Brain microvascular endothelial cell (primary cell): ENCODE data around the gene FRMD8.

Experiments used
- DNase-seq: peaks from one replicate; pipeline ENCODE4 v3.0.0-alpha.2; 2020
- H3K27ac ChIP-seq: fragments of 250-450 bp; sonication (Bioruptor Pico); 2 replicates; pipeline ENCODE4 v1.5.1; 2020; ENCODE audit warnings: mild to moderate bottlenecking, moderate library complexity
- H3K27me3 ChIP-seq: fragments of 250-450 bp; sonication (Bioruptor Pico); replicated peaks from 2 replicates; pipeline ENCODE4 v1.5.1; 2020; ENCODE audit warnings: mild to moderate bottlenecking
- H3K36me3 ChIP-seq: fragments of 250-450 bp; sonication (Bioruptor Pico); replicated peaks from 2 replicates; pipeline ENCODE4 v1.5.1; 2020; ENCODE audit warnings: mild to moderate bottlenecking
- H3K4me3 ChIP-seq: 2 replicates; pipeline ENCODE4 v1.5.1; 2011; ENCODE audit warnings: low read depth, mild to moderate bottlenecking, control low read depth, low read length, moderate library complexity
- in situ Hi-C: cut with HindIII; loops from 2 replicates; pipeline ENCODE4 v1.10.0; 2017; ENCODE audit warnings: low sequenced_read_pairs, low pct_ligation_motif_present
- TF ChIP-seq, protein P1 (sequence below): IDR thresholded peaks from 2 replicates; pipeline ENCODE4 v1.5.1; 2011; ENCODE audit warnings: low read depth, mild to moderate bottlenecking, moderate library complexity, low read length, control low read depth, inconsistent platforms; ENCODE audit errors: missing control alignments

Gene FRMD8

DNA sequence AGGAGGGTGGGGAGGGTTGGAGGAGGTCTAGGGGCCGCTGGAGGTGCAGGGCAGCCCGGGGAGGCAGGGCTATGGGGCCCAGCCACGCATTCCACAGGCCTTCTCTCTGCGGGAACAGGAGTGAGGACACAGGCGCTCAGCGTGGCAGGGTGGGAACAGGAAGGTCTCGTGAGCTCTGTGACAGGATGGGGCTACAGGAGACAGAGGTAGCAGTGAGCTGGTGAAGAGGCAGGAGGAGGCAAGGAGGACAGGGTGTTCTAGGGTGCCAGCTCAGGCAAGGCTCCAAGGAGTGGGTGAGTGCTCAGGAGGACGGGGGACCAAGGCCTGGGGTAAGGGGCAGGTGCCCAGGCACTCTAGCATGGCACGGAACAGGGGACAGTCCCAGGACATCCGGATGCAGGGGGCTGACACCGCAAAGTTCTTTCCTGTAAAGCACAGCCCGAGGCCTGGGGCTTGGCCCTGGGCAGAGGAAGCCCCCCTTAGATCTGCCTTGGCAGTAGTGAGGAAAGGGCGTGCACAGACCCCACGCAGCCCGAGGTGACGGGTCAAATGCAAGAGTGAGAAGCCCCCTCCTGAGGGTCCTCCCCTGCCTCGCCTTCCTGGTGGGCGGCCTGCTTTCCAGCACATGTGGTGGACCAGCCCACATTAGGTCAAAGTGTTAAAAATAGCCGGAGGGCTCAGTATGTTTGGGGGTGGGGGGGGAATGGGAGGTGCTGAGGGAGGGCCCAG lies 31.4 kb downstream of the FRMD8 start:
- in situ Hi-C loops: no loop called here
- DNase-seq: no peak
- TF ChIP-seq, protein P1, sequence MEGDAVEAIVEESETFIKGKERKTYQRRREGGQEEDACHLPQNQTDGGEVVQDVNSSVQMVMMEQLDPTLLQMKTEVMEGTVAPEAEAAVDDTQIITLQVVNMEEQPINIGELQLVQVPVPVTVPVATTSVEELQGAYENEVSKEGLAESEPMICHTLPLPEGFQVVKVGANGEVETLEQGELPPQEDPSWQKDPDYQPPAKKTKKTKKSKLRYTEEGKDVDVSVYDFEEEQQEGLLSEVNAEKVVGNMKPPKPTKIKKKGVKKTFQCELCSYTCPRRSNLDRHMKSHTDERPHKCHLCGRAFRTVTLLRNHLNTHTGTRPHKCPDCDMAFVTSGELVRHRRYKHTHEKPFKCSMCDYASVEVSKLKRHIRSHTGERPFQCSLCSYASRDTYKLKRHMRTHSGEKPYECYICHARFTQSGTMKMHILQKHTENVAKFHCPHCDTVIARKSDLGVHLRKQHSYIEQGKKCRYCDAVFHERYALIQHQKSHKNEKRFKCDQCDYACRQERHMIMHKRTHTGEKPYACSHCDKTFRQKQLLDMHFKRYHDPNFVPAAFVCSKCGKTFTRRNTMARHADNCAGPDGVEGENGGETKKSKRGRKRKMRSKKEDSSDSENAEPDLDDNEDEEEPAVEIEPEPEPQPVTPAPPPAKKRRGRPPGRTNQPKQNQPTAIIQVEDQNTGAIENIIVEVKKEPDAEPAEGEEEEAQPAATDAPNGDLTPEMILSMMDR: no peak
- Histone ChIP-seq H3K36me3 (peaks cover 1% of the 10 kb centered on the region), H3K27me3 (no peaks in the 10 kb centered on the region), H3K4me3 (no peak overlapping the region), H3K27ac (peak overlapping the region; percentile 100)

DNA sequence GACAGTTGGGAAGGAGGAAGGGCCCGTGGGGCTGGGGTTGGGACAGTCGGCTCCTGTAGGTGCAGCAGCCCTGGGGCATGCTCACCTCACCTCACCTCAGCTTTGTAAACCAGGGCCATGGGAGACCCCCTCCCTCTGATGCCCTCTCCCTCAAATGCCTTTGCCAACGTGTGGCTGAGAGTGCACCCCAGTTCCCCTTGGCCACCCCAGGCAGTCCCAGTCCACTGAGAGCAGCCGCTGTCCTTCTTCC lies 31.9 kb downstream of the FRMD8 start:
- TF ChIP-seq, protein P1: no peak

DNA sequence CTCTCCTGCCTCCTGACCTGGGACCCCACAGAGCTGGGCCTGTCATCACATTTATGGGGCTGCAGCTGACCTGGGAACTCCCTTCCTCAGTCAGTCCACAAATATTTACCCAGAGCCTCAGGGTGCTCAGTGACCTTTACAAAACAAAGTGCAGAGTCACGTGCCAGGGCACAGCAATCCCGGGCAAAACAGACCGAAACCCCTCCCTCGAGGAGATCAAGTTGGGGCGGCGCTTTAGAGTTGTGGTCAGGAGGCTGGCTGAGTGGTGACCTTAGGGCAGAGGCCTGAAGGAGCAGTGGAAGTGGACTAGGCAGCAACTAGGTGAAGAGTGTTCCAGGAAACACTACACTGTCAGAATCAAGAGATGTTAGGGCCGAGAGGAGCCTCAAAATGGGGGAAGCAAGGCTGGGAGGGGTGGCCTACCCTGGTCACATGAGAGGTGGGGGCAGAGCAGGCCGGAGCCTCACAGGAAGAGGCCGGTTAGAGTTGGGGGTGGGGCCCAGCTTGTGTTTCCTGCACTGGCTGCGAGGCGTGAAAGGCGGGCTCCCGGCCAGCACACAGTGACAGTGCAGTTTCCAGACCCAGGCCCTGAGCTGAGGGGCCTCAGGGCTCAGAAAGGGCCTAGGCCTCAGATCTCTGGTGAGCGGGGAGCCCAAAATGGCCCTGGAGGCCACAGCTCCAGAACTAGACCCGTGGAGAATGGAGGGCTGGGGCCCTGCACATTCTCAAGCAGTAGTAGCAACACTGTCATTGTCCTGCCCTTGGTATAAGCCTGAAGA lies 32.4 kb downstream of the FRMD8 start:
- H3K27ac ChIP-seq: peak overlapping the region; percentile 100
- DNase-seq: peak; percentile 93
- in situ Hi-C loops: no loop called here
- H3K4me3 ChIP-seq: peak overlapping the region; percentile 17
- H3K27me3 ChIP-seq: no peaks in the 10 kb centered on the region
- peaks cover 11% of the 10 kb centered on the region for H3K36me3 ChIP-seq
- TF ChIP-seq, protein P1: no peak

More for the DNA sequence above, 31.9 kb downstream of the FRMD8 start:
- Histone ChIP-seq H3K27ac (peak overlapping the region; percentile 100), H3K4me3 (no peak overlapping the region), H3K36me3 (peaks cover 6% of the 10 kb centered on the region), H3K27me3 (no peaks in the 10 kb centered on the region)
- no peak for DNase-seq
- in situ Hi-C loops: no loop called here

DNA sequence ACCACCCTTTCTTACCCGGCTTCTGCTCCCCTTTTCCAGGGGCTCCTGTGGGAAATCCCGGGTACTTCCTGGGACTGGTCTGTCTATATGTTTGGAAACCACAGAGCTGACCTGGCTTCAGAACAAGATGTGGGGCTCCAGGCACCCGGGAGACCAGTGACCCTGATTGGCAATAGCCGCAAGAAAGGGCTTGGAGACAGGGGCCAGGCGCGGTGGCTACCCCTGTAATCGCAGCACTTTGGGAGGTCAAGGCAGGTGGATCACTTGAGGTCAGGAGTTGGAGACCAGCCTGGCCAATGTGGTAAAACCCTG lies 33.0 kb downstream of the FRMD8 start:
- in situ Hi-C loops: no loop called here
- no peaks in the 10 kb centered on the region for H3K27me3 ChIP-seq
- H3K4me3 ChIP-seq: peak overlapping the region; percentile 17
- TF ChIP-seq, protein P1: no peak
- peaks cover 17% of the 10 kb centered on the region for H3K36me3 ChIP-seq
- no peak for DNase-seq
- peak overlapping the region; percentile 100 for H3K27ac ChIP-seq

DNA sequence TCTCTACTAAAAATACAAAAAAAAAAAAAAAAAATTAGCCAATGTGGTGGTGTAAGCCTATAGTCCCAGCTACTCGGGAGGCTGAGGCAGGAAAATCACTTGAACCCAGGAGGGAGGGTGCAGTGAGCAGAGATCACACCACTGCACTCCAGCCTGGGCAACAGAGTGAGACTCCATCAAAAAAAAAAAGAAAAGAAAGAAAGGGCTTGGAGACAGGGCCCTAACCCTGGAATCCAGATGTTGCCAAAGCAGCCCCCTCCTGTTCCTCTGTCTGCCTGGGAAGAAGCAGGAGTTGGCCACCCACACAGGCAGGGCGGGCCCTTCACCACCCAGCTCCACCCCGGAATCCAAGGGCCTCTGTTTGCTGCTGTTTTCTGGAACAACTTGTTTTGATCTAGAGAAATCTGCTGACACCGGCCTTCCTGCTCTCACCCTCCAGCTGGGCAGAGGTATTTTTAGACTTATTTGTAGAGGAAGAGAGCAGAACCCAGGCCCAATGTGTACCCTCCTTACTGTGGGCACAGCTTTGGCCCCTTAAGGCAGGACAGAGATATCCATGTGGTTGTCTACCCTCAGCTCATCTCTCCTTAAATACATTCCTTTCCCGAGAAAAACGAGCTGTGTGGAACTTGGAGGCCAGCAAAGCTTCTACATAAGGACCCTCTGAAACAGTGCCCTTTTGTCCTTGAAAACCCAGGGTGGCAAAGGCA lies 33.5 kb downstream of the FRMD8 start:
- Histone ChIP-seq H3K36me3 (peaks cover 22% of the 10 kb centered on the region), H3K27me3 (no peaks in the 10 kb centered on the region), H3K4me3 (peak overlapping the region; percentile 15), H3K27ac (peak overlapping the region; percentile 100)
- in situ Hi-C loops: loop anchor here (5.0 kb wide), 1 partner anchor 77 kb away; the partner anchor contains the start of gene MALAT1
- TF ChIP-seq, protein P1: no peak
- DNase-seq: peak; percentile 92
